ENCODE measurements around the gene ACLY. TPM values are rescaled to one million over a fixed set of nuclear protein-coding genes. Genes with fewer than 3 reads are reported as not detected.

The ACLY gene
- total and polyA plus RNA-seq, 2 of the 13 experiments (the other 11 are each of a cell fraction or from before 2014, with no cell fraction given): 111 to 218 TPM

DNA sequence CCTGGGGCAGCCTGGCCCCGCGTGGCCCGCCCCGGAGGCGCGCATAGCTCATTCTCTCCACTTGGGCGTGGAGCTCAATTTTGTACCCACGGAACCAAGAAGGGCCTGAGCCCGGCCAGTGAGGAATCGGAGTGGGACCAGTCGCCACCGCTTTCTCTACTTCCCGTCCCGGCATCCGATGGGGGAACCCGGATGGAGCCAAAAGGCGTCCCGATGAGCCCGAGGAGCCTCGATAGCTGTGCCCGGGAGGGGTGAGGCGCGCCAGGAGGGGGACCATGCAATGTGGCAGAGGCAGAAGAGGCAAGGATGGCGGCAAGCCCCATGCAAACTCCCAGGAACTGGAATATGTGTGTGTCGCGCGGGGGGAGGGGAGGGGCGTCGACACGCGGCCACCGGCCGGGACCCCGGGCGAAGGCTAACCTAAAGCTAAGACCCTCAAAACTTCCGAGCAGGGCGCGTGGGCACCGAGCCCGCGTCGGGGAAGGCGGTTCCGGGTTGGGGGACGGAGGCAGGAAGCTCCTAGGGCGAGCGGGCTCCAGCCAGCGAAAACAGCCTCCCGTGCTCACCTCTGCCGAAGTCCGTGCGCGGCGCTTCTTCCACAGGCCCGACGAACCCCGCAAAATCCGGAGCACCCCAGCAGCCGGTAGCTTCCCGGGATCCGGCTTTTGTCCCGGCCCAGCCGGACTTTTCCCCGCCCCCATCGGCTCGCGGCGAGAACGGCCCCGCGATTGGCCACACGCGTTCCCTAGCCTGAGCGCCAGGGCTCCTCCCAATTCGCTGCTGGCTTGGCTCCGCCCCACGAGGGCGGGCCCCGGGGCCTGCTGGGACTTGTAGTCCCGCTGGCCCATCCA lies at the start of gene ACLY (continued):
- TF ChIP-seq, protein P1, sequence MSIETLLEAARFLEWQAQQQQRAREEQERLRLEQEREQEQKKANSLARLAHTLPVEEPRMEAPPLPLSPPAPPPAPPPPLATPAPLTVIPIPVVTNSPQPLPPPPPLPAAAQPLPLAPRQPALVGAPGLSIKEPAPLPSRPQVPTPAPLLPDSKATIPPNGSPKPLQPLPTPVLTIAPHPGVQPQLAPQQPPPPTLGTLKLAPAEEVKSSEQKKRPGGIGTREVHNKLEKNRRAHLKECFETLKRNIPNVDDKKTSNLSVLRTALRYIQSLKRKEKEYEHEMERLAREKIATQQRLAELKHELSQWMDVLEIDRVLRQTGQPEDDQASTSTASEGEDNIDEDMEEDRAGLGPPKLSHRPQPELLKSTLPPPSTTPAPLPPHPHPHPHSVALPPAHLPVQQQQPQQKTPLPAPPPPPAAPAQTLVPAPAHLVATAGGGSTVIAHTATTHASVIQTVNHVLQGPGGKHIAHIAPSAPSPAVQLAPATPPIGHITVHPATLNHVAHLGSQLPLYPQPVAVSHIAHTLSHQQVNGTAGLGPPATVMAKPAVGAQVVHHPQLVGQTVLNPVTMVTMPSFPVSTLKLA (IDR thresholded peaks at IDR 0.05): peak; percentile 58; the same call in 1 of the 2 replicates
- TF ChIP-seq ZNF296 (CRISPR knock-in tag; conservative IDR thresholded peaks at IDR 0.05) (0 out of 2 replicates have a peak, but pooled peaks have one; percentile 47), KDM2A (CRISPR knock-in tag; IDR thresholded peaks at IDR 0.05; ENCODE audit: borderline replicate concordance, low read depth) (0 out of 2 replicates have a peak, but pooled peaks have one; percentile 39), HNRNPH1 (optimal IDR thresholded peaks at IDR 0.05; ENCODE audit: low read depth, low read length) (no peak), SP1 (IDR thresholded peaks at IDR 0.05) (peak; percentile 35; the same call in 1 of the 2 replicates), SP1 (CRISPR knock-in tag; IDR thresholded peaks at IDR 0.05) (peak; percentile 99), ZNF558 (CRISPR knock-in tag; IDR thresholded peaks at IDR 0.05; ENCODE audit: borderline replicate concordance) (no peak), ETV5 (CRISPR knock-in tag; IDR thresholded peaks at IDR 0.05; ENCODE audit: borderline replicate concordance) (0 out of 2 replicates have a peak, but pooled peaks have one; percentile 7), EED (CRISPR knock-in tag; IDR thresholded peaks at IDR 0.05) (peak; percentile 67; the same call in 1 of the 2 replicates), CHCHD3 (CRISPR knock-in tag; IDR thresholded peaks at IDR 0.05) (peak; percentile 90; the same call in 1 of the 2 replicates), RBM39 (IDR thresholded peaks at IDR 0.05; ENCODE audit: low read depth, low read length, poor library complexity, severe bottlenecking) (peak; percentile 77), POLR2G (IDR thresholded peaks at IDR 0.05; ENCODE audit: low read depth, low read length) (peak; percentile 94), SMAD9 (CRISPR knock-in tag; IDR thresholded peaks at IDR 0.05) (0 out of 2 replicates have a peak, but pooled peaks have one; percentile 43), HCFC1 (IDR thresholded peaks at IDR 0.05; ENCODE audit: low read depth, low read length) (peak; percentile 96), ZNF260 (CRISPR knock-in tag; IDR thresholded peaks at IDR 0.05; ENCODE audit: borderline replicate concordance, low read depth) (0 out of 2 replicates have a peak, but pooled peaks have one; percentile 59), ZNF576 (CRISPR knock-in tag; IDR thresholded peaks at IDR 0.05) (0 out of 2 replicates have a peak, but pooled peaks have one; percentile 2), ELF1 (CRISPR knock-in tag; IDR thresholded peaks at IDR 0.05) (peak; percentile 75), ARID2 (CRISPR knock-in tag; IDR thresholded peaks at IDR 0.05; ENCODE audit: borderline replicate concordance) (0 out of 2 replicates have a peak, but pooled peaks have one; percentile 36), ZNF761 (CRISPR knock-in tag; conservative IDR thresholded peaks at IDR 0.05) (0 out of 2 replicates have a peak, but pooled peaks have one; percentile 5), ZNF44 (CRISPR knock-in tag; IDR thresholded peaks at IDR 0.05) (no peak; the same call in 1 of the 2 replicates), ZBTB42 (CRISPR knock-in tag; IDR thresholded peaks at IDR 0.05) (peak; percentile 1), ZNF543 (CRISPR knock-in tag; IDR thresholded peaks at IDR 0.05) (peak; percentile 26; the same call in 1 of the 2 replicates), ZNF574 (CRISPR knock-in tag; IDR thresholded peaks at IDR 0.05) (peak; percentile 80)
- TF ChIP-seq, protein P2, sequence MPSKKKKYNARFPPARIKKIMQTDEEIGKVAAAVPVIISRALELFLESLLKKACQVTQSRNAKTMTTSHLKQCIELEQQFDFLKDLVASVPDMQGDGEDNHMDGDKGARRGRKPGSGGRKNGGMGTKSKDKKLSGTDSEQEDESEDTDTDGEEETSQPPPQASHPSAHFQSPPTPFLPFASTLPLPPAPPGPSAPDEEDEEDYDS (CRISPR knock-in tag; IDR thresholded peaks at IDR 0.05): peak; percentile 99

All from HepG2 (cell line).